Left colon (tissue), 2 donors: Measurements from ENCODE around the gene CCDC177. TPM values are rescaled to one million over a fixed set of nuclear protein-coding genes. Genes with fewer than 3 reads are reported as not detected.
A peak's percentile ranks its signal among the peaks of the same experiment; 100 is the strongest.

Experiments used
- ATAC-seq: fragments of 200-7000 bp; cut with Tn5 transposase; one replicate; pipeline ENCODE4 v1.9.1; 2020; ENCODE audit warnings: mild to moderate bottlenecking, moderate library complexity
- DNase-seq, 2 donors: peaks; one replicate each; pipeline ENCODE4 v3.0.0-alpha.2; 2020
- intact Hi-C, 2 donors: fragments of 100-400 bp; cut with DNase I in 1 of 2; cut with micrococcal nuclease in 1 of 2; formaldehyde crosslinking; loops; one replicate each; pipeline versions ENCODE4 v1.11.2 to v1.14.0; 2022; cut with DNase I, micrococcal nuclease
- long read RNA-seq: library from polyadenylated mRNA; unstranded; transcript quantifications from one replicate; pipeline ENCODE4 v2.0.0, GENCODE V29; 2021
- total RNA-seq, 2 donors: library from RNA; stranded (reverse); fragmentation: NEBNext Ultra II Directional; extraction: Animal tissue kit (Norgen Biotek cat#: 25700); gene quantifications; one replicate each; pipeline ENCODE4 v1.2.1, GENCODE V29; 2021
- donor health status: DM: no; HTN: no; CAD: no.
- donor health status: DM: yes; HTN: yes; CAD: no.

The CCDC177 gene
- not detected for total RNA-seq
- long read RNA-seq = 0 reads

- intact Hi-C loops = no loop called here
- ATAC-seq (peak; percentile 70), DNase-seq (peak in 1 of 2 donors; percentile 76)
These were observed at the start of gene CCDC177 for GRCh38 chr14:69574263-69574953. Gene CCDC177, minus strand, starts transcription at chr14:69574871. Its CDS starts 1,249 bp downstream, at chr14:69573622.

- ATAC-seq = no peak
- DNase-seq = no peak
- intact Hi-C loops = no loop called here
These were observed 49.5 kb upstream of the CCDC177 start for GRCh38 chr14:69624136-69624535.

- no peak for DNase-seq
- no peak for ATAC-seq
- intact Hi-C loops = no loop called here
These were observed 46.3 kb upstream of the CCDC177 start for GRCh38 chr14:69620981-69621380.

- intact Hi-C loops = no loop called here
- DNase-seq (no peak), ATAC-seq (no peak)
These were observed 45.5 kb upstream of the CCDC177 start for GRCh38 chr14:69620211-69620611.

- ATAC-seq = no peak
- intact Hi-C loops = no loop called here
- DNase-seq = no peak
These were observed 44.3 kb upstream of the CCDC177 start for GRCh38 chr14:69619012-69619411.

- intact Hi-C loops = no loop called here
- ATAC-seq = no peak
- DNase-seq = no peak
These were observed 43.1 kb upstream of the CCDC177 start for GRCh38 chr14:69617796-69618195.

- ATAC-seq = no peak
- intact Hi-C loops = no loop called here
- DNase-seq = no peak
These were observed 41.7 kb upstream of the CCDC177 start for GRCh38 chr14:69616408-69616773.

- peak; percentile 53 to 58 for DNase-seq
- peak; percentile 32 for ATAC-seq
- intact Hi-C loops = no loop called here
These were observed 41.1 kb upstream of the CCDC177 start for GRCh38 chr14:69615496-69616407.

GRCh38 chr14:69615121-69615495 lies 40.4 kb upstream of the CCDC177 start:
- no peak for ATAC-seq
- intact Hi-C loops = no loop called here
- no peak for DNase-seq

GRCh38 chr14:69614592-69614991 lies 39.9 kb upstream of the CCDC177 start:
- intact Hi-C loops = no loop called here
- DNase-seq = peak in 1 of 2 donors; percentile 53
- ATAC-seq = no peak

- no peak for ATAC-seq
- intact Hi-C loops = no loop called here
- no peak for DNase-seq
These were observed 38.8 kb upstream of the CCDC177 start for GRCh38 chr14:69613312-69614073.

- no peak for DNase-seq
- no peak for ATAC-seq
- intact Hi-C loops = no loop called here
These were observed 38.1 kb upstream of the CCDC177 start for GRCh38 chr14:69612783-69613130.

- DNase-seq (peak in 1 of 2 donors; percentile 56), ATAC-seq (peak; percentile 43)
- intact Hi-C loops = no loop called here
These were observed 37.5 kb upstream of the CCDC177 start for GRCh38 chr14:69612014-69612782.

GRCh38 chr14:69611172-69612013 lies 36.7 kb upstream of the CCDC177 start, which contains the start of gene SUSD6:
Gene SUSD6, plus strand, starts transcription at chr14:69611596. Its CDS starts 46,997 bp downstream, at chr14:69658593.
- ATAC-seq = peak; percentile 72
- intact Hi-C loops = no loop called here
- peak; percentile 93 for DNase-seq

GRCh38 chr14:69610874-69611171 lies 36.2 kb upstream of the CCDC177 start:
- intact Hi-C loops = no loop called here
- no peak for DNase-seq
- no peak for ATAC-seq

- intact Hi-C loops = no loop called here
- DNase-seq (peak in 1 of 2 donors; percentile 35), ATAC-seq (peak; percentile 5)
These were observed 35.6 kb upstream of the CCDC177 start for GRCh38 chr14:69610020-69610873.
